ENCODE data around the gene RGS2. TPM values are rescaled to one million over a fixed set of nuclear protein-coding genes. Genes with fewer than 3 reads are reported as not detected.

Gene RGS2
- polyA plus RNA-seq, 4 donors = 100 to 573 (median 352) TPM

DNA sequence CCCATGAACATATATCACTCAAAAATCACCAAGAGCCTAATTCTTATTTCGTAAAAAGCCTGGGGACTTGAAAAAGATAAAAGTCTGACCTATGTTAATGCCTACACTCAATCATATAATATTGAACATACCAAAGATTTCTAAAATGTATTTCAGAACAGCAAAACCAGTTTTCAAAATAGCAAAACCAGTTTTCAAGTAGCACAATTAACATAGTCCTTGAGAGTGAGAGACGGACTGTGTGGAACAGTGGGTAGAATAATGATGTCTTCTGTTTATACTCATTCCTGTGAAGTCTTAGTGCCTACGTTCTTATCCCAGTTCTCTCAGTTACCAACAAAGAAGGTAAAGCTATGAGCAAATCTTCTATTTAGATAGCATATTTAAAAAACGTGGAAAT is 22.3 kb upstream of the RGS2 start:
- H3K4me1 ChIP-seq (ENCODE audit: control insufficient read depth in 3 of 3, insufficient read depth in 2 of 3, low read depth in 1 of 3, low read length in 2 of 3) = no peaks in the 10 kb centered on the region
- no peak overlapping the region for H3K27ac ChIP-seq (ENCODE audit: low read depth in 1 of 3, low read length in 2 of 3)
- WGBS, 3 donors = 79 to 84% (median 83%) methylated on average over 4 of the region's 4 CpGs
- no peak overlapping the region for H3K4me3 ChIP-seq (ENCODE audit: low read depth in 1 of 3, low read length in 3 of 3)
- H3K9me3 ChIP-seq (ENCODE audit: control insufficient read depth in 2 of 2, insufficient read depth in 1 of 2, low read depth in 1 of 2, low read length in 1 of 2) = no peaks in the 10 kb centered on the region
- no peak for FAIRE-seq
- no peaks in the 10 kb centered on the region for H3K36me3 ChIP-seq (ENCODE audit: control insufficient read depth in 3 of 3, insufficient read depth in 2 of 3, low read depth in 1 of 3, low read length in 3 of 3)
- DNase-seq = no peak
- no peaks in the 10 kb centered on the region for H3K27me3 ChIP-seq (ENCODE audit: control insufficient read depth in 3 of 3, insufficient read depth in 3 of 3, low read length in 3 of 3)

DNA sequence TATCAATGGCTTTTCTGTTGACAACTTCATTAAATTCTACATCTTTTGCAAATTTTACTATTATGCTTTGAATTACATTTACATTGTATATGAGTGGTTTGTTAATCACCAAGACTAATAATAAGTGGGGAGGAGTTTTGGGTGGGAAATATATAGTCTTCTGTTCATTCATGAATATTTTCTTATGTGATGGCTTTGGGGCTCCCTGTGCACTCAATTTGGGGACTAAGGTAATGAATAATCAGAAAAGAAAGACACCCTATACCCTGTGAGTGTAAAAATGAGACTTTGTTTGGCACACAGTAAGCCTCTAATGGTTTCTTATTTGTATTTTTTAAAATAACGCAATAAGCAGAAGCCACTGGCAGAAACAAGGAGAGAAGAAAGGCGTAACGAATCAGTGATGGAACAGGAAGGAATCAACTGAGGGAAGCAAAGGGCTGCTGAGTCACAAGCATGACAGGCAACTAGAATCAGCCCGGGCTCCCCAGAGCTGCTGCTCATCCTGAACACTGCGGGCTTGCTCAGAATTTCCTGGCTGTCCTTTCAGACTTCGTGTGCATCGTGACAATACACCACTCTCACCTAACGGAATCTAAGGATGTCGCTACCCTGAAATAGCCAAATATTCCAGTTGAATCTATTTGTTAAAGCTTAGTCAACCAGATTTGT is 20.8 kb upstream of the RGS2 start:
- 67 to 82% (median 82%) methylated on average over 9 of the region's 9 CpGs for WGBS, 3 donors
- no peak overlapping the region for H3K4me3 ChIP-seq (ENCODE audit: low read depth in 1 of 3, low read length in 3 of 3)
- DNase-seq = no peak
- no peak overlapping the region for H3K27ac ChIP-seq (ENCODE audit: low read depth in 1 of 3, low read length in 2 of 3)
- H3K36me3 ChIP-seq (ENCODE audit: control insufficient read depth in 3 of 3, insufficient read depth in 2 of 3, low read depth in 1 of 3, low read length in 3 of 3) = no peaks in the 10 kb centered on the region
- H3K27me3 ChIP-seq (ENCODE audit: control insufficient read depth in 3 of 3, insufficient read depth in 3 of 3, low read length in 3 of 3) = no peaks in the 10 kb centered on the region
- no peaks in the 10 kb centered on the region for H3K9me3 ChIP-seq (ENCODE audit: control insufficient read depth in 2 of 2, insufficient read depth in 1 of 2, low read depth in 1 of 2, low read length in 1 of 2)
- no peak for FAIRE-seq
- H3K4me1 ChIP-seq (ENCODE audit: control insufficient read depth in 3 of 3, insufficient read depth in 2 of 3, low read depth in 1 of 3, low read length in 2 of 3) = no peaks in the 10 kb centered on the region

DNA sequence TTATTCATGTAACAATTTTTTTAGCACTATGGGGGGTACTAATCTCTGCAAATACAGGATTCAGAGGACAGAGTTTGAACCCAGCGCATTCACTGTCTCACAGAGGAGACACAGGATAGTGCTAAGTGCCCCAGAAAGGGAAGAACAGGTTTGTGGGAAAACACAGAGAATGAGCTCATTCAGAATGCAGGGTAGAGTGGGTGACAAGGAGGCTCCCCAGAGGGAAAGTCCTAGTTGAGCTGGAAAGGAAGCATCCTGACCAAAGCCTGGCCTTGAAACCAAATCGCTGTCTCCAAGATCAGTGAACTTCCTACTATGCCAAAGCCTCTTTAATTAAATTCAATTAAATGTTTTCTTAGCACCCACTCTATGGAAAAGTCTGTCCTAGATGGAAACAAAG is 19.0 kb upstream of the RGS2 start:
- Histone ChIP-seq H3K27me3 (ENCODE audit: control insufficient read depth in 3 of 3, insufficient read depth in 3 of 3, low read length in 3 of 3) (no peaks in the 10 kb centered on the region), H3K27ac (ENCODE audit: low read depth in 1 of 3, low read length in 2 of 3) (no peak overlapping the region), H3K4me3 (ENCODE audit: low read depth in 1 of 3, low read length in 3 of 3) (no peak overlapping the region), H3K36me3 (ENCODE audit: control insufficient read depth in 3 of 3, insufficient read depth in 2 of 3, low read depth in 1 of 3, low read length in 3 of 3) (no peaks in the 10 kb centered on the region), H3K9me3 (ENCODE audit: control insufficient read depth in 2 of 2, insufficient read depth in 1 of 2, low read depth in 1 of 2, low read length in 1 of 2) (no peaks in the 10 kb centered on the region), H3K4me1 (ENCODE audit: control insufficient read depth in 3 of 3, insufficient read depth in 2 of 3, low read depth in 1 of 3, low read length in 2 of 3) (no peaks in the 10 kb centered on the region)
- DNase-seq (no peak), FAIRE-seq (no peak)
- WGBS, 3 donors = 72 to 76% (median 73%) methylated on average over 2 of the region's 2 CpGs

DNA sequence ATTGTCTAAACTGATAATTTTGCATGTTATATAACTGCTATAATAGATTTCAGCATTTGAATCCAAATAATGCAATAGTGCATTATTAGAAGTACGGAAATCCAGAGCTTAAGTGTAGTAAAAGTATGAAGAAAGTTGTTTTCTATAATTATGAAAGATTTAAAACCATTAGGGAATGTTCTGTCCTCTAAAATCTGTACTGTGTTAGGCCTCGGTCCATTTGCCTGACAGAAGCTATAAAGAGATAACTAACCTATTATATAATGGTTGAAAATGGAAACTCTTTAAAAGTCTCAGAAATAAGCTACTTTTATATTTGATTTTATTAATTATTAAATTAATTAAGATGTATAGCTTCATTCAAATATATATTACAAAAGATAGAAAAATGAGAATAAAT is 16.2 kb upstream of the RGS2 start:
- no peak for FAIRE-seq
- 72 to 84% (median 75%) methylated on average over 2 of the region's 2 CpGs for WGBS, 3 donors

DNA sequence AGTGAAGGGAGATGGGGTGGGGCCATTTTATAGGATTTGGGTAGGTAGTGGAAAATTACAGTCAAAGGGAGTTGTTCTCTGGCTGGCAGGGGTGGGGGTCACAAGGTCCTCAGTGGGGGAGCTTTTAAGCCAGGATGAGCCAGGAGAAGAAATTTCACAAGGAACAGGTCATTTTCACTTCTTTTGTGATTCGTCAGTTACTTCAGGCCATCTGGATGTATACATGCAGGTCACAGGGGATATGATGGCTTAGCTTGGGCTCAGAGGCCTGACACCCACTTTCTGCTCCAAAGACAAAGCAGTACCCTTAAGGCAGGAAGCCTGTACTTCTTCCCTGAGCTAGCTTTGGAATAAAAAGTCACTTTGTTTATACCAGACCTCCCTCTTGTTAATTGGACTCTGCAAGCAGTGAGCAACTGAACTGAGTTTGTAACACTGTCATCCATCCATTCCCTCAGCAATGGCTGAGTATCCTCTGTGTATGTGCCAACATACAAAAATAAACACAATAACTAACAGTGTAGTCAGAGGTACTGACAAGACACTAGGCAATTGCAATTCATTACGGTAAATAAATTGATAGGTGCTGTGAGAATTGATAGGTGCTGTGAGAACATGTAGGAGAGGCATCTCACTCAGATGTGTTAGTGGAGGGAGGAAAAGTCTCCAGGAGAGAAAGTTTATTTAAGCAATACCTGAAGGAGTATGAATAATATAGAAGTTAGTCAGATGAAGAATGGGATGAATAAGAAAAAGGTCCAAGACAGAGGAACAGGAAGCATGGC is 14.7 kb upstream of the RGS2 start:
- FAIRE-seq (no peak), DNase-seq (no peak)
- no peak overlapping the region for H3K27ac ChIP-seq (ENCODE audit: low read depth in 1 of 3, low read length in 2 of 3)
- H3K36me3 ChIP-seq (ENCODE audit: control insufficient read depth in 3 of 3, insufficient read depth in 2 of 3, low read depth in 1 of 3, low read length in 3 of 3) = no peaks in the 10 kb centered on the region
- H3K4me1 ChIP-seq (ENCODE audit: control insufficient read depth in 3 of 3, insufficient read depth in 2 of 3, low read depth in 1 of 3, low read length in 2 of 3) = no peaks in the 10 kb centered on the region
- no peaks in the 10 kb centered on the region for H3K27me3 ChIP-seq (ENCODE audit: control insufficient read depth in 3 of 3, insufficient read depth in 3 of 3, low read length in 3 of 3)
- H3K4me3 ChIP-seq (ENCODE audit: low read depth in 1 of 3, low read length in 3 of 3) = no peak overlapping the region
- WGBS, 3 donors = 79 to 95% (median 94%) methylated on average over 2 of the region's 2 CpGs
- H3K9me3 ChIP-seq (ENCODE audit: control insufficient read depth in 2 of 2, insufficient read depth in 1 of 2, low read depth in 1 of 2, low read length in 1 of 2) = no peaks in the 10 kb centered on the region

More for the DNA sequence above, 16.2 kb upstream of the RGS2 start:
- no peak for DNase-seq
- H3K4me1 ChIP-seq (ENCODE audit: control insufficient read depth in 3 of 3, insufficient read depth in 2 of 3, low read depth in 1 of 3, low read length in 2 of 3) = no peaks in the 10 kb centered on the region
- H3K27ac ChIP-seq (ENCODE audit: low read depth in 1 of 3, low read length in 2 of 3) = no peak overlapping the region
- H3K36me3 ChIP-seq (ENCODE audit: control insufficient read depth in 3 of 3, insufficient read depth in 2 of 3, low read depth in 1 of 3, low read length in 3 of 3) = no peaks in the 10 kb centered on the region
- H3K27me3 ChIP-seq (ENCODE audit: control insufficient read depth in 3 of 3, insufficient read depth in 3 of 3, low read length in 3 of 3) = no peaks in the 10 kb centered on the region
- H3K9me3 ChIP-seq (ENCODE audit: control insufficient read depth in 2 of 2, insufficient read depth in 1 of 2, low read depth in 1 of 2, low read length in 1 of 2) = no peaks in the 10 kb centered on the region
- H3K4me3 ChIP-seq (ENCODE audit: low read depth in 1 of 3, low read length in 3 of 3) = no peak overlapping the region

DNA sequence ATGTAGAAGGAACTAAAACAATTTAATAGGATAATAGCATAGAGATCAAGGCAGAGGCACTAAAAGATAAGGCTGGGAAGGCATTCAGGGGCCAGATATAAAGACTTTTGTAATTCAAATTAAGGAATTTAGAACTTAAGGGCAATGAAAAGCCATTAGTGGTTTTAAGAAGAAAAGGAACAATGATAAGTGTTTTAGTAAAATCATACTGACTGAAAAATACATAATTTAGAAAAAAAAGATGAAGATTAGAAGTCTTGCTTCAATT is 14.1 kb upstream of the RGS2 start:
- no peaks in the 10 kb centered on the region for H3K36me3 ChIP-seq (ENCODE audit: control insufficient read depth in 3 of 3, insufficient read depth in 2 of 3, low read depth in 1 of 3, low read length in 3 of 3)
- no peaks in the 10 kb centered on the region for H3K27me3 ChIP-seq (ENCODE audit: control insufficient read depth in 3 of 3, insufficient read depth in 3 of 3, low read length in 3 of 3)
- no peaks in the 10 kb centered on the region for H3K9me3 ChIP-seq (ENCODE audit: control insufficient read depth in 2 of 2, insufficient read depth in 1 of 2, low read depth in 1 of 2, low read length in 1 of 2)
- FAIRE-seq = no peak
- H3K27ac ChIP-seq (ENCODE audit: low read depth in 1 of 3, low read length in 2 of 3) = no peak overlapping the region
- no peak for DNase-seq
- no peak overlapping the region for H3K4me3 ChIP-seq (ENCODE audit: low read depth in 1 of 3, low read length in 3 of 3)
- H3K4me1 ChIP-seq (ENCODE audit: control insufficient read depth in 3 of 3, insufficient read depth in 2 of 3, low read depth in 1 of 3, low read length in 2 of 3) = no peaks in the 10 kb centered on the region

DNA sequence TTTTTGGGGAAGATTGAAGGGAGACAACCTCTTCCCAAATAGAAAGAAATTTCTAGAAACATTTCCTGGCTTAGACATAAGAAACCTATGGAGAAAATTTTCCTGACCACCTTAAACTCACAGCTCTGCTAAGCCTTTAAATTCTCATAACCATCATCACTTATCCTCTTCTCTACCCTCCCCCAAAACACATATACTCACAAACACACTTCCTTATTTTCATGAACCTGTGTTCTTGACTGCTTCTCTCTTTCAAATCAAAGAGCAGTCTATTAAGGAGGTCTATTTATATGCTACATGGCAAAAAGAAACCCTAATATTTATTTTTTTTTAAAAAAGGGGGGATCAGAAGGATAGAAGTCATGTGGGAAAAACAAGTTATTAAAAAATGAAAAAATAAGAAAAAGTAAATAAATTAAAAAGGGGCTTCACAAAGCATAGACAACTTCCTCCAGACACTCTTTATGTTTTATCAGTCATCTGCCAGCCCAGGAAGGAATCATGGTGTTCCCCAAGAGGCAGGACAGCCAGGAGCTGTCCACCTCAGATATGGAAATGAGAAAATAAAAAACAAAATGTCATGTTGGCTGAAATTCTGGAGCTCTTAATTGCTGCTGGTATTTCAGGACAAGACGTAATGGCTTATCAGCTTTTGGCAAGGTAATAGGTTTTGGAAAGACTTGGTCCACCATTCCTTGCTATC is 12.8 kb upstream of the RGS2 start:
- DNase-seq = no peak
- Histone ChIP-seq H3K9me3 (ENCODE audit: control insufficient read depth in 2 of 2, insufficient read depth in 1 of 2, low read depth in 1 of 2, low read length in 1 of 2) (no peaks in the 10 kb centered on the region), H3K27ac (ENCODE audit: low read depth in 1 of 3, low read length in 2 of 3) (no peak overlapping the region), H3K4me3 (ENCODE audit: low read depth in 1 of 3, low read length in 3 of 3) (no peak overlapping the region), H3K27me3 (ENCODE audit: control insufficient read depth in 3 of 3, insufficient read depth in 3 of 3, low read length in 3 of 3) (no peaks in the 10 kb centered on the region), H3K4me1 (ENCODE audit: control insufficient read depth in 3 of 3, insufficient read depth in 2 of 3, low read depth in 1 of 3, low read length in 2 of 3) (no peaks in the 10 kb centered on the region), H3K36me3 (ENCODE audit: control insufficient read depth in 3 of 3, insufficient read depth in 2 of 3, low read depth in 1 of 3, low read length in 3 of 3) (no peaks in the 10 kb centered on the region)
- 82 to 89% (median 86%) methylated on average over 1 of the region's 1 CpG for WGBS, 3 donors
- no peak for FAIRE-seq

DNA sequence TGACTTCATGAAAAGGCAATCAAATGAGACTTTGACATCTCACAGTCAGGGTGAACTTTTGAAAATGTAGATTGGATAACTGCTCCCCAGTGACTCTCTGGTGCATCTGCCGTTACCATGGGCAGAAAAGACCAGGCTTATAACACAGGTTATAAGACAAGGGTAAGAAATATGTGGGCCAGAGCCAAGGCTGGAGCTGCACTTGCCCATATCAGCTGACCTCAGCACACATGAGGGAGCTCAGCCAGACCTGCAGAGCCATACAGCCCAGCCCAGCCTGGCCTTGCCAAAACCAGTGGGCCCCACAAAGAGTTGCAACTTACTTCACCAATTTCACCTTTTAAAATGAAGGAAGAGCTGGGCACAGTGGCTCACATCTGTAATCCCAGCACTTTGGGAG is 11.7 kb upstream of the RGS2 start:
- Histone ChIP-seq H3K27ac (ENCODE audit: low read depth in 1 of 3, low read length in 2 of 3) (no peak overlapping the region), H3K9me3 (ENCODE audit: control insufficient read depth in 2 of 2, insufficient read depth in 1 of 2, low read depth in 1 of 2, low read length in 1 of 2) (no peaks in the 10 kb centered on the region), H3K36me3 (ENCODE audit: control insufficient read depth in 3 of 3, insufficient read depth in 2 of 3, low read depth in 1 of 3, low read length in 3 of 3) (no peaks in the 10 kb centered on the region), H3K27me3 (ENCODE audit: control insufficient read depth in 3 of 3, insufficient read depth in 3 of 3, low read length in 3 of 3) (no peaks in the 10 kb centered on the region), H3K4me1 (ENCODE audit: control insufficient read depth in 3 of 3, insufficient read depth in 2 of 3, low read depth in 1 of 3, low read length in 2 of 3) (no peaks in the 10 kb centered on the region), H3K4me3 (ENCODE audit: low read depth in 1 of 3, low read length in 3 of 3) (no peak overlapping the region)
- no peak for DNase-seq
- no peak for FAIRE-seq
- WGBS, 3 donors = 92 to 100% (median 95%) methylated on average over 1 of the region's 1 CpG

Measured in small intestine (tissue), 7 donors.